GM13976 (cell line): ENCODE data around the gene MKNK1.

Experiments
- DNase-seq: peaks from one replicate; pipeline ENCODE4 v3.0.0; 2012; ENCODE audit warnings: low spot score
- in situ Hi-C: fragments of 300-500 bp; cut with MboI; formaldehyde crosslinking; loops from one replicate; pipeline ENCODE4 v1.12.0; 2022; ENCODE audit warnings: low sequenced_read_pairs, mixed read lengths, inconsistent platforms; ENCODE audit not compliant: unreplicated experiment
- TF ChIP-seq, protein P1 (sequence below): IDR thresholded peaks from 2 replicates; pipeline ENCODE4 v1.5.1; 2012; ENCODE audit warnings: borderline replicate concordance, mild to moderate bottlenecking; ENCODE audit not compliant: insufficient read depth; ENCODE audit errors: extremely low read depth, missing control alignments, control extremely low read depth

MKNK1 gene

GRCh38 chr1:46615088-46615487, 11.0 kb upstream of the MKNK1 start:
- in situ Hi-C loops: no loop called here
- no peak for DNase-seq
- TF ChIP-seq, protein P1, sequence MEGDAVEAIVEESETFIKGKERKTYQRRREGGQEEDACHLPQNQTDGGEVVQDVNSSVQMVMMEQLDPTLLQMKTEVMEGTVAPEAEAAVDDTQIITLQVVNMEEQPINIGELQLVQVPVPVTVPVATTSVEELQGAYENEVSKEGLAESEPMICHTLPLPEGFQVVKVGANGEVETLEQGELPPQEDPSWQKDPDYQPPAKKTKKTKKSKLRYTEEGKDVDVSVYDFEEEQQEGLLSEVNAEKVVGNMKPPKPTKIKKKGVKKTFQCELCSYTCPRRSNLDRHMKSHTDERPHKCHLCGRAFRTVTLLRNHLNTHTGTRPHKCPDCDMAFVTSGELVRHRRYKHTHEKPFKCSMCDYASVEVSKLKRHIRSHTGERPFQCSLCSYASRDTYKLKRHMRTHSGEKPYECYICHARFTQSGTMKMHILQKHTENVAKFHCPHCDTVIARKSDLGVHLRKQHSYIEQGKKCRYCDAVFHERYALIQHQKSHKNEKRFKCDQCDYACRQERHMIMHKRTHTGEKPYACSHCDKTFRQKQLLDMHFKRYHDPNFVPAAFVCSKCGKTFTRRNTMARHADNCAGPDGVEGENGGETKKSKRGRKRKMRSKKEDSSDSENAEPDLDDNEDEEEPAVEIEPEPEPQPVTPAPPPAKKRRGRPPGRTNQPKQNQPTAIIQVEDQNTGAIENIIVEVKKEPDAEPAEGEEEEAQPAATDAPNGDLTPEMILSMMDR: no peak

GRCh38 chr1:46614604-46614984, 10.5 kb upstream of the MKNK1 start:
- DNase-seq: no peak
- TF ChIP-seq, protein P1: no peak
- in situ Hi-C loops: no loop called here

DNA sequence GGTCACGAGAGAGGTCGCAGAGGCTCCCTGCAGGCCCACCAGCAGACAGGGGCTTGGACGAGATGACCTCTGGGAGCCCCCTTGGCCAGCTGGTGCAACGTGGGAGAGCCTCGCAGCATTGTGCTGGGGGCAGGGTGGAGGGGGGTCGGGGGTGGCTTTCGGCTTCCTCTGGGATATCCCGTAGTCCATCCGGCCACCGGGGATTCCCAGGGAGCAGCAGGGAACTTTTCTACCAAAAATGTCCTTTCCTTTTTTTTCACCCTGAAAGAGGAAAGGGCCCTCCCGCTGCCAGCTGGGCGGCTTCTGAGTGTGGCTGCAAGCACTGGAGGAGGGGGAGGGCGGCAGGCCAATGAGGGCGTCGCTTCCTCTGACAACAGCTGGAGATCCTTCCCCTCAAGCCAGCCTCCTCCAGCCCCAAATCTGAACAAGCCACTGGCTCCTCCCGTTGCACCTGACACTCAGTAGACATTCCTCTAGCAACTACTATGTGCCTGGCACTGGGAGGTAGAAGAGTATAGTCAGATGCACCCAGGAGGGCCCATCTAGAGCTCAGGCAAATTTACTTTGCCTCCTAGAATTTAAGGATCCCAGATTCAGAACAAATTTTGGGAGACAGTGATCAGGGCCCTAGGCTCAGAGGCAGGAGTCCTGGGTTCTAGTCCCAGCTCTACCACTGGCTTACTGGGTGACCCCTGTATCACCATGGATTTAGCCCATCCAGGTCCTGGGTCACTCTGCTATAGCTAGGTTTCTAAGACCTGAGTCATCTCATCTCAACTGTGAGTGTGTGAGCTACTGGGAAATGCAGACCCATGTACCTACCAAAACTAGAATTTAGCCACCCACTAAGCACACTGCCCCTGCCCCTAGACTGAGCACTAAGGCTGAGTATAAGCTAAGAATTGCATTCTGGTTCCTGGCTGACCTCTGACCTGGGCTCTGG, 9.9 kb upstream of the MKNK1 start:
- TF ChIP-seq, protein P1: no peak

DNA sequence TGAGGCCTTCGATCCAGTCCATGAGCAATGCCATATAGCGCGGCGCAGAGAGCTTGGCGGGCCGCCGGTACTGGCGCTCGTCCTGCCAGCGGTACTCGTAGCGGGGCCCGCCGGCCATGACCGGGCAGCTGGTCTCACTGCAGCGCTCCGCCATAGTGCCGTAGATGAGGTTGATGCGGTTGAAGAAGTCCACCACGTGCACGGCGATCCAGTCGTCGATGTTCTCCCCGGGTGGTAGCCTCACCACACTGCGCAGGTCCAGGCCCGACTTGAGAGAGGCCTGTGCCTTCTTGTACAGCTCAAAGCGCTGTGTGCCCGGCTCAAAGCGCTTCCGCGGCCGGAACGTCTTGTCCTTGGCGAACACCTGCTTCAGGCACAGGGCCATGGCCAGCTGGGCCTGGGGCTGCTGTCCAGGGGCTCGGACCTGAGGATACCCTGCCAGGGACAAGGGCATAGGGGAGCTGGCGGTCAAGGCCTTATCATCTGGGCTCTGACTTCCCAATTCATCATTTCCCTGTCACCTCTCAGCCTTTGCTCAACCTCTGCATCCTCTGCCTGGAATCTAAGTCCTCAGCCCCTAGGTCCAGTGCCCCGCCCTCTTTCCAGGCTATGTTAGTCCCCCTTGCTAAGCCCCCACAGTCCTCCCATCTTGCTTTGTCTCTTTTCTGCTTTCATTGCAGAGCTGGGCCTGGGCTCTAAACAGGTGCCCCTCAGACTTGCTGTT, 9.0 kb upstream of the MKNK1 start:
- TF ChIP-seq, protein P1: no peak
- in situ Hi-C loops: no loop called here
- DNase-seq: no peak

More for the DNA sequence above, 9.9 kb upstream of the MKNK1 start:
- in situ Hi-C loops: no loop called here
- DNase-seq: peak; percentile 73

DNA sequence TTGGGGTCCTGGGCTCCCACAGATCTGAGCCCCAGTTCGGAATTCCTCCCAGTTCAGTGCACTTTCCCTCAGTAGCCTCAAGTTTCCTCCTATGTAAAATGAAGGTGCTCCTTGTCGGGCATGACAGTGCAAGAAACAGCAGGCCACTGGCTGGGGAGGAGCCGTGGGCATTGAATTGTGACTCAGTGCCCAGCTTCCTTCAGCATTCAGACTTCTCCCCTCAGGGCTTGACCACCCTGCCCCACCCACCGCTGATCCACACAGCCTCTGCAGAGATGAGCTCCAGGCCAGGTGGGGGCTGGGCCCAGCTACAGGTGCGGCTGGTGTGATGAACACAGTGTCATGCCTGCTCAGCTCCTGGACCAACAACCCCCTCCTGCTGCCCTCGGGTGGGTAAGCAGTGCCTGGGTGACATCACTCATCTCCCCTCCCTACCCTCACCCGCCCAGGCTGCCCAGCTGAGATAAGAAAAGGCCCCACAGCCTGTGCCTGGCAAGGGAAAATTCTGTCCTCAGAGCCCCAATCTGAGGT, 7.7 kb upstream of the MKNK1 start:
- no peak for DNase-seq
- in situ Hi-C loops: no loop called here
- TF ChIP-seq, protein P1: no peak

DNA sequence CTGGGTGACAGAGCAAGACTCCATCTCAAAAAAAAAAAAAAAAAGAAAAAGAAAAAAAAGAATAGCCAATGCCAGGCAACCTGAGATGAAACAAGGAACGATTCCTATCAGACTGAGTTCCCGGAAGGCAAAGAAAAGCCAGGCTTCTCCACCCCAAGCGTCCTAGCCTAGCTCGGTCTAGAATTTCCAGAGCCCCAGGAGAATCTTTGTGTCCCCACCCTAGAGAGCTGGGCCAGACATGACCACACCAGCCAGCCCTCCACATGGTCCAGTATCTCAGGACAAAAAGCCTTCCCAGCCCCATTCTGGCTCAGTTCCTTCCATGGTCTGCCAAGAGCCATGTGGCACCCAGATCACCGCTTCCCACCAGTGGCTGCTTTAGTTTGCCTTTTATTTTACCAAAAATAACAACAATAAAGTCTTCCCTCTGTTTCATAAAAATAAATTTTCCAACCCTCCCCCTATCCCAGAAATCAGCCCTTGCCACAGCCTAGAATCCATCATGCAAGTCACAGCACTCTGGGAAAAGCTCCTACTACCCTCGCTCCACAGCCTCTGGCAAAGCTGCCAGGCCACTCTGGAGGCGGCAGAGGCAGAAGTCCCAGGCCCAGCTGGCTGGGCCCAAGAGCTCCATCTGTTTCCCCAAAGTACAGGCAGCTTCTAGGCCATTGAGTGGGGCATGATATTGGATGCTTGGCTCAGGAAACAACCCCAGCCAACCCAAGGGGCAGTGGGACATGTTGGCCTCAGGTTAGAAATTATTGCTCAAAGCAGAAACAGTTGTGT, 3.5 kb upstream of the MKNK1 start:
- in situ Hi-C loops: no loop called here
- TF ChIP-seq, protein P1: no peak
- no peak for DNase-seq
